ENCODE data around the gene C12orf42. TPM values are rescaled to one million over a fixed set of nuclear protein-coding genes. Genes with fewer than 3 reads are reported as not detected.

The C12orf42 gene
- total RNA-seq, 1 donor from 2014 or later, result 0.29 TPM

- no peak overlapping the region for H3K27ac Mint-ChIP-seq
- H3K36me3 Mint-ChIP-seq (ENCODE audit: insufficient read depth), result no peaks in the 10 kb centered on the region
- peaks cover 67% of the 10 kb centered on the region for H3K27me3 Mint-ChIP-seq
- no peak overlapping the region for H3K4me3 Mint-ChIP-seq (ENCODE audit: low read depth)
- no peak for DNase-seq (ENCODE audit: low spot score, unreplicated experiment)
- H3K4me1 Mint-ChIP-seq (ENCODE audit: low read depth), result peaks cover 6% of the 10 kb centered on the region
- TF ChIP-seq CTCF (IDR thresholded peaks at IDR 0.05; ENCODE audit: unreplicated experiment), result no peak
- H3K9me3 Mint-ChIP-seq (ENCODE audit: low read depth), result no peaks in the 10 kb centered on the region
Measured at GRCh38 chr12:103308396-103308795, 187.4 kb downstream of the C12orf42 start.

- H3K9me3 Mint-ChIP-seq (ENCODE audit: low read depth), result no peaks in the 10 kb centered on the region
- peaks cover 10% of the 10 kb centered on the region for H3K4me1 Mint-ChIP-seq (ENCODE audit: low read depth)
- TF ChIP-seq CTCF (IDR thresholded peaks at IDR 0.05; ENCODE audit: unreplicated experiment), result no peak
- no peaks in the 10 kb centered on the region for H3K36me3 Mint-ChIP-seq (ENCODE audit: insufficient read depth)
- H3K27ac Mint-ChIP-seq, result no peak overlapping the region
- DNase-seq (ENCODE audit: low spot score, unreplicated experiment), result no peak
- no peak overlapping the region for H3K4me3 Mint-ChIP-seq (ENCODE audit: low read depth)
- peaks cover 75% of the 10 kb centered on the region for H3K27me3 Mint-ChIP-seq
Measured at GRCh38 chr12:103303484-103303883, 192.3 kb downstream of the C12orf42 start.

- Mint-ChIP-seq H3K9me3 (ENCODE audit: low read depth) (no peaks in the 10 kb centered on the region), H3K4me1 (ENCODE audit: low read depth) (peaks cover 6% of the 10 kb centered on the region), H3K27ac (no peak overlapping the region), H3K27me3 (peaks cover 70% of the 10 kb centered on the region), H3K4me3 (ENCODE audit: low read depth) (no peak overlapping the region), H3K36me3 (ENCODE audit: insufficient read depth) (no peaks in the 10 kb centered on the region)
- no peak for DNase-seq (ENCODE audit: low spot score, unreplicated experiment)
- TF ChIP-seq CTCF (IDR thresholded peaks at IDR 0.05; ENCODE audit: unreplicated experiment), result no peak
Measured at GRCh38 chr12:103301642-103302591, 193.9 kb downstream of the C12orf42 start.

- no peak for TF ChIP-seq CTCF (IDR thresholded peaks at IDR 0.05; ENCODE audit: unreplicated experiment)
- H3K4me1 Mint-ChIP-seq (ENCODE audit: low read depth), result no peaks in the 10 kb centered on the region
- H3K36me3 Mint-ChIP-seq (ENCODE audit: insufficient read depth), result no peaks in the 10 kb centered on the region
- H3K9me3 Mint-ChIP-seq (ENCODE audit: low read depth), result peaks cover 6% of the 10 kb centered on the region
- no peak overlapping the region for H3K4me3 Mint-ChIP-seq (ENCODE audit: low read depth)
- peaks cover 22% of the 10 kb centered on the region for H3K27me3 Mint-ChIP-seq
- no peak for DNase-seq (ENCODE audit: low spot score, unreplicated experiment)
- no peak overlapping the region for H3K27ac Mint-ChIP-seq
Measured at GRCh38 chr12:103288016-103288415, 207.8 kb downstream of the C12orf42 start.

GRCh38 chr12:103282124-103282523 lies 213.6 kb downstream of the C12orf42 start:
- DNase-seq (ENCODE audit: low spot score, unreplicated experiment), result no peak
- no peak for TF ChIP-seq CTCF (IDR thresholded peaks at IDR 0.05; ENCODE audit: unreplicated experiment)
- H3K9me3 Mint-ChIP-seq (ENCODE audit: low read depth), result peaks cover 3% of the 10 kb centered on the region
- H3K27me3 Mint-ChIP-seq, result peaks cover 41% of the 10 kb centered on the region
- H3K4me3 Mint-ChIP-seq (ENCODE audit: low read depth), result no peak overlapping the region
- no peak overlapping the region for H3K27ac Mint-ChIP-seq
- H3K4me1 Mint-ChIP-seq (ENCODE audit: low read depth), result no peaks in the 10 kb centered on the region
- no peaks in the 10 kb centered on the region for H3K36me3 Mint-ChIP-seq (ENCODE audit: insufficient read depth)
